ENCODE results near the gene NMNAT3.

Gene NMNAT3

DNA sequence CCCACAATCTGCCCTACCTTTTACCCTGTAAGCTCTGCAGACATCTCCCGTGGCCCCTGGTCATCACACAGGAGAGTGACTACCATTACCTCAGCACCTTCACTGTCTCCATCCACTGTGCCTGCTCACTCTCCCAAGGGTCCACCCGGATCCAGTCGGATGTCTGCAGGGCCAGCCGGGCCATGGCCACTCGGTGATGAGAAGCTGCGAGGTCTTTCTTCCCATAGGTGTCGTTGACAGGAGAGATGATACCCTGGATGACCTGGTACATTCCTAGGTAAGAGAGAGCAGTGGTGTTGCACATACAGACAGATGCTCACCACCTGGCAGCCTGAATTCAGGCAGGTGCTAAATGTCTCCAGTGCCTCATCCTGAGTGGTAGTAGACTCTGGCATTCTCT is 99.0 kb downstream of the NMNAT3 start:
- DNase-seq (ENCODE audit: low read depth in 2 of 2), result no peak

DNA sequence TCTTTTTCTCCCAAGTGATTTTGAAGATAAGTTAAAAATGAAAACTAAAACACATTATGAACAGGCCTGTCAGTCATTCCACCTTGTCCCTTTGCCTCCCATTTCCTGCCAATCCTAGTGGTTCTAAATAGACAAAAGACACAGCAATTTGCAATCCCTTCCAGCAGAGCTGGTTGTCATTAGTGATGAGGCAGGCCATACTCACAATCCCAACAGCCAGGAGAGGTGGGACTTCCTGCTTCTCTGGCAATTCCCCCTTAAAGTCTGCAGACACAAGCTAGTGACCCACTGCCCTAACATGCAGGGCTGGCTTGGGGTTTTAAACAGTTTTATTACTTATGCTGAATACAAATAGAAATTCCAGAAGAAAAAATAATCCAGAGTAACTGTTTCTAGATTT is 99.9 kb downstream of the NMNAT3 start:
- no peak for DNase-seq (ENCODE audit: low read depth in 2 of 2)

DNA sequence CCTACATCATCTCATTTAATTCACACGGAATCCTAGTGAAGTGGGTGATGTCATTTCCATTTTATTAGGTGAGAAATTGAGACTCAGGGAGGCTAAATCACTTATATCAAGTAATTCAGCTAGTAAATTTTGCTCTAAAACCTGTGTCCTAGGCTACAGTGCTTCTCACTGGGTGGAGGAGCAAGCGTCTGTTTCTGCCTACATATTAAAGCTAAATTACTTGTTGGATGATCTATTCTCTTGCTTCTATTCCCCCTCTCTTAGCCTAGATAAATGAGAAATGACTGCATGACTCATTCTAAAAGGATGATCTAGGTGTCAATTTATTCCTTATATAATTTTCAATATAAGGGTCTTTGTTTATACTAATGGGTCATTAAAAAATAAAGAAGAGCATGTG is 100.4 kb downstream of the NMNAT3 start:
- no peak for DNase-seq (ENCODE audit: low read depth in 2 of 2)

DNA sequence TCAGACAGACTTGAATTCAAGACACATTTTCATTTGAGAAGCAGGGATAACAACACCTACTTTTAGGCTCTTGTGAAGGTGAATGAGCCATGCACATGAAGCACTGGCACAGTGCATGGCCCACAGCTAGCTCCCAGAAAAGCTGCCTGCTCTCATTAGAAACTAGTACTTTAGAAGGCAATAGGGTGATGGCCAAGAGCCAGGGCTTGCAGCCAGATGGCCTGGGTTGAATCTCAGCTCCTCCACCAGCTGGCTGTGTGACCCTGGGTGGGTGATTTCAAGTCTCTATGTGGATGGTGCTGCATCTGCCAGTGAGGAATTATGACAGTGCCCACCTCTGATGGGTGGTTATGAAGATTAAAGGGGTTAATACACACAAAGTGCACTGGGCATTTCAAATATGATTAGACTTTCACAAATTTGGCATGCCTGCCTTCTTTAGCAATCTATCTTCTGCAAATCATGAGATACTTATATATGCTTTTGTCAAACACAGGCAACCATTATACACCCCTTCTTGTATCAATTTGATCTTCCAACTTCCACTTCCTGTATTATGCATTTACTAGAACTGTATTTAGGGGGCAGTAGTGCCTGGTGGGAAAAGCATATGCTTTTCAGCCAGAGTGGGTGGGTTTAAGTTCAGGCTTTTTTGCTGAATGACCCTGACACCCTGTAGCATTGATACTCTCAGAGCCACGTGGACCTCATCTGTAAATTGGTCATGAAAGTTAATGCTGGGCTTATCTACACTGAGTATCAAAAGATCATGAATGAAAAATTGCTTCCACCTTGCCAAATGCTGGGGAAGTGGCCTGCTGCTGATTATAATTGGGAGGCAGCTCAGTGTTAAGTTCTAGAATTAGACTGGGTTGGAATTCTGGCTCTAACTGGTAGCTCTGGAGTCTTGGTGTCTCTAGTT is 103.5 kb downstream of the NMNAT3 start:
- DNase-seq (ENCODE audit: low read depth in 2 of 2), result no peak

DNA sequence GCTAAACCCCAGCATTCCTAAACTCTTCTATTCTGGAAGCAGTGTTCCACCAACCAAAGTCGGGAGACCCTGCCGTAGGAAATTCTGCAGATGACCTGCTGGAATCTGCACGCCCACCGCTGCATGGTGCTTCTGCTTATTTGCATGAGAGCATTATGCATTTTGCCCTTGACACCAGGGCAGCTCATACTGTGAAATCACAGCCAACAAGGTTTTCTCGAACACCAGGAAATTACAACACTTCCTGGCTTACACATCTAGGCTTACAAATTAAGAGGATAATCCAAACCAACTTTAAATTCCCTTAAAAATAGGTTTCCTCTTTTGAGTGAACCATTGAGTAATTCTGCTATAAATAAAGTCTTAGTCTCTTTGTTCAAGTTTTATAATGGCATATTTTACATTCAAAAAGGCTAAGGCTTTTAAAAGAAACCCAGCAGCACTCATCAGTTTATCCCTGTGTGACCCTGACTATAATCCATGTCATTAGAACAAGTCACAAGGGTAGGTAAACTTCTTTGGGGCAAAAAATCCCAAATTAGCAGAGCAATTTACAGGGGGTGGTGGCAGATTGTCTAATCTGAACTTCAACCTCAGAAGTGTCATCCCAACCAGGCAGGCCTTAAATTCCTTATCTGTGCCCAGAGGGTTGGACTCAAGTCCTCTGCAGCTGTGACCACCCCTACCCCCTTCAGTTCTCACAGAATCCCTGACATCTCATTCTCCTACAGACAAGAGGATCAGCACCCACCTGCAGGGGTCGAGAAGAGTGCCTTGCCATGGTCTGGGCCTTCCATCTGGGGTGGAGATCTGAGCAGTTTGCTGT is 104.7 kb downstream of the NMNAT3 start:
- DNase-seq (ENCODE audit: low read depth in 2 of 2), result no peak

DNA sequence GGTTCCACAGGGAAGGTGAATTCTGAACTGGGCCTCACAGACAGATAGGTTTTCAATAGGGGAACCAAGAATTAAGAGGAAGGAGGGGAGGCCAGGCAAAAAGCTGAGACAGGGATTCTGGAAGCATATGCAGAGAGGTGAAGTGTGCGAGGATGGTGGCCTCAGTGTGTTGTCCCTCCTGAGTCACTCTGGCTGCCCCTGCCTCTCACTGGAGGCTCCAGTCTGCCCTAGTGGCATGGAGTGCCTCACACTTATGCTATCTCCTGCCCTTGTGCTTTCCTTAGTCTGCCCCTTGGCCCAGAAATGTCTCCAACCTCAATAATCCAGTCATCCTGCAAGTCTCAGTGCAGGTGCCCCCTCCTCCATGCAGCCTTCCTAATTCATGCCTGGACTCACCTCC is 106.1 kb downstream of the NMNAT3 start:
- no peak for DNase-seq (ENCODE audit: low read depth in 2 of 2)

DNA sequence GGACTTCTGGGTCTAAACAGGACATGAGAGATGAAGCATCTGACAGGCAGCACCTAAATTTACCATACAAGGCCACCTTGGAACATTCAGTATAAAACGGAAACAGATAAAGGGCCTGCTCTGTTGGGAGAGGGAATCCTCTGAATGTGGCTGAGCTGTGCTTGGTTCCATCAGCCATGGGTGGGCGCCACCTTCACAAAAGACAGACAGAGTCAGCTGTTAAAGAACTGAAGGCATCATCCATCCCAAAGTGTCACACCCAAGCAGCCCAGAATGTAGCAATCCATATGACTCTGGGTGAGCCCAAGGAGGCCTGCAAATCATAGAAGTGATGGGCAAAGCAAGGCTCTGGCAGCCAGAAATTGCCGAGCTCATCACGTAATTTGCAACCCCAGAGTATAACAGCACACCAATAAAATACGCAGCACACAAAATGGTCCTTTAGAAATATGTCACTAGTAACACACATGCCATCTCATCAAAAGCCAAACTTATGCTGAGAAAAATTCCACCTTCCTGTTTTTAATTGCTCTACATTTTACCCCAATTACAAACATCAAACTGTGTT is 113.4 kb downstream of the NMNAT3 start:
- DNase-seq (ENCODE audit: low read depth in 2 of 2), result no peak

DNA sequence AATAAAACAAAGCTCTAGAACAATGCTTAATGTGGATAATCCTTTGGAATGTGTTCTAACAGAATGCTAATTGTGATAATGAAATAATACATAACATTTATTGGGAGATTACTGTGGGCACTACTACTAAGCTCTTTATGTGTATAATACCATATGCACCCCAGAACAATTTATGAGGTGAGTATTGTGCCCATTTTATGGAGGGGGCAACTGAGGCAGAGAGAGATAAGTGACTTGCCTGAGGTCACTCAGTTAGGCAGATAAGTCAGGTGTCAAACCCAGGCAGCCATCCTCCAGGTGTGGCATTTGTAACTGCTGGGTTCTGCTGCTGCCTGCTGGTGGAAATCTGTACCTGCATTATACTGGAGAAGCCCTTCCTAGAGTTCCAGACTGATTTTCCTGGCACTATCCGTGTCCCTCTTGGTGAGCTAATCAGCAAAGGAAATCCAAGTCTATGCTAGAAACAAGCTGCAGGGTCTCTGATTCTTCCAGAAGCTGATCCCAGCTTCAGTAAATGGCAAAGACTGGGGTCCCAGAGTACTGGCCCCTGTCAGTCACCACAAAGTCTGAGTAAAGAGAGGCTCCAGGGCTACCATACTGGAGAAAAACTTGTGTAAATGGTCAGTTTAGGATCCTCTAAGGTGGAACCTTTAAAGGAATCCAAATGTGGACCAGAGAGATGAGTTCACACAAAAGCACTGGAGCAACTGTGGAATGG is 115.7 kb downstream of the NMNAT3 start:
- DNase-seq (ENCODE audit: low read depth in 2 of 2), result no peak

DNA sequence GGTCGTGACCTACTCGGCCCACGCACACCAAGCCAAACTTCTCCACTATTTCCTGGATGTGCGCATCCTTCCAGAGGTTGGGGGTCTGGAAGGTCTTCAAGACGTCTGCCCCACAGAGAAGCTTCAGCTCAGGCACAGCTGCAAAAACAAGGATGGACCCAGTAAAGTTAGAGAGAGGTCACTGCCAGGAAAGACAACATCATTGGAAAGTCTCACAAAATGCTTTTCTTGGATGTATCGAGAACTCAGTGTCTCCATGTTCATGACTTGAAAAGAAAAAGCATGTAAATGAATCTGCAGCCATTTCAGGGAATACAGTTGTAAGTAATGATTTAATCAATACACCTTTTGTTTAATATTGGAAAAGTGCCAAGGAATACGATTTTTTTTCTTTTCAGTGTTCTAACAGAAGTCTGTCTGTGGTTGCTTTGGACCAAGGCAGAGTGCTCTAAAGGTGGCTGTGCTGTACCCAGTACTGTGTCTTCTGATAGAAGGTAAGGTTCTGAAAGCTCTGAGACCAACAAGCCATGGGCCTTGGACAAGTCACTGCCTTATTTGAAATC is 116.4 kb downstream of the NMNAT3 start:
- DNase-seq (ENCODE audit: low read depth in 2 of 2), result no peak

DNA sequence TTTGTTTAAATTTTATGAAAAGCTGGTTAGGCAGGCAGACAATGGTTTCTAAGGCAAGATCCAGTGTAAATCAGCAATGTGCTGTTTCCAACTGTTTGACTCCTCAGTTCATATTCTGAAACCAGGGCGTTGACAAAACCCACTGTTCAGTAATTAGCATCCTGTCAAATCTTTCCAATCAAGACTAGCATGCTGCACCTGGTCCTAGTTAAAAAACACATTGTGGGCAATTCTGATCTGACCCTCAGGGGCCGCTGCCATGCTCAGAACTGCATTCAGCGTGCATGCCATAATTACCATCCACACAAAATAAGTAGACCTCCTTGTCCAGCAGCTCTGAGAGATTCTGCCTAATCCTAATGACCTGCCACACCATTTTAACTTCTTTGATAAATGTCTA is 117.4 kb downstream of the NMNAT3 start:
- DNase-seq (ENCODE audit: low read depth in 2 of 2), result no peak

DNA sequence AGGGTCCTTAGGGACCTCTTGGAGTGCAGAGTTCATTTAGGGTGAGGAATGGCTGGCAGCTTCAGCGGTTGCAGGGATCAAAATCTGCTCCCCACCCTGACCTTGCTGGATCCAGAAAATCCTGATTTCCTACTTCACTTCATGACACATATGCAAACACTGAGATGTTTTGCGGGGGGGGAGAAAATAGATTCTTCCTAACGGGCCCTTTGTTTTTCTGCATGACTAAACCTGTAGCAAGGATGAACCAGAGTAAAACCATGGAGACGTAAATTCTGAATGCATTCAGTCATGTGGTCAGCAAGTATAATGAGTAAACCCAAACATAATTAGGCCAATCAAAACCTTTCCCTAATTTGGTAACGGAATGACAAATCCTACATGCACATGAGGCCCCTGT is 118.2 kb downstream of the NMNAT3 start:
- no peak for DNase-seq (ENCODE audit: low read depth in 2 of 2)

DNA sequence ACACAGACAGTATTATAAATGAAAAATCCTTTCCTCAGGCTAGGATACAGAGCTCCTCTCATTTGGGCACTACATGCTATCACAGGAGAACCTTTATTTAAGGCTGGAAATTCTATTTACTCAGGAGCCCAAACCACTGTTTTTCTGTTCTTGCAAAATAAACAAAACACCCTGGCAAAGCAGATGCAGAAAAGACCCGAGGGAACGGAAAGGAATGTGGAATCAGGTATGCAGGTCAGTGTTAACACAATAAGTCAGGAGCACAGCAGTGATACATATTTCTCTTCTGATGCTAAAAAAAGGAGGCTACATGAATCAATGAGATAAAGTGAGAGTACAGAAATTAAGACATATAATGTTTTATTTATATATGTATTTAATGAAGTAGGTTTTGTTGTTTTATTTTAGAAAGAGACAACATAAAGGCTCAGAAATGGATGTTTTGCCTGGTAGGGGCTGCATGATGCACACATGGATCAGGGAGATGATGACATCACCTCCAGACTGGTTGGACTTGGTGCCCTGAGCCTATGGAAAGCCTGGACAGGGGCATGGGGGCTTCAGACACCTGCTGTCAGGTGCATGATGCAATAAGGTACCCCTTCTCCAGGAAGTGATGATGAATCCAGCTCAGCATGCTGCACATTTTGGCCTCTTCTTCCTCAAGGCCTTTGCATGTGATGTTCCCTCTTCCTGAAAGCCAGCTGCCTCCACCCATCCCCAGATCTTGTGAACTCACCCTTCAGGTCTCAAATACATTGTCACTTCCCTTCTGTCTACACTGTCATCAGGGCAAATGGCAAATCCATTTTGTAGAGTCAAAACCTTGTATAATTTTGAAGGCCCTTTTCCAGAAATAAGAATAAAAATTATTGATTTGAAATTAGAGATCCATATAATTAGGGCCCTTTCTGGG is 119.2 kb downstream of the NMNAT3 start:
- DNase-seq (ENCODE audit: low read depth in 2 of 2), result no peak

DNA sequence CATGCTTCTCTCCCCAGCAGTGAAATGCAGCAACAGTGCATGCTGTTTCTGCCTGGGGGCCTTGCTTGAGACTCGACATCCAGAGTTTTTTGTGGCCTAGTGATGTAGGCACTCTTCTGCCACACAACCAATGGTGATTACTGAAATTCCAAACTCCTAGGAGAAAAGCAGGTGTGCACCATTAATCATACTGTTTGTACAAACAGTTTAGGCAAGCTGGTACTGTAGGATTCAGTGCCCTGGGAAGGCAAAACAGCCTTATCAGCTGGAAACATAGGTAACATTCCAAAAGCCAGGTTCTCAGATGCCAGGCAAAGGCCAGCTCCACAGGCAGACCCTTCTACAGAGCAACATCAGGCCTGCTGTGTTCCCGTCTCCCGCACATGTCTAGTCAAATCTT is 120.7 kb downstream of the NMNAT3 start:
- DNase-seq (ENCODE audit: low read depth in 2 of 2), result no peak

DNA sequence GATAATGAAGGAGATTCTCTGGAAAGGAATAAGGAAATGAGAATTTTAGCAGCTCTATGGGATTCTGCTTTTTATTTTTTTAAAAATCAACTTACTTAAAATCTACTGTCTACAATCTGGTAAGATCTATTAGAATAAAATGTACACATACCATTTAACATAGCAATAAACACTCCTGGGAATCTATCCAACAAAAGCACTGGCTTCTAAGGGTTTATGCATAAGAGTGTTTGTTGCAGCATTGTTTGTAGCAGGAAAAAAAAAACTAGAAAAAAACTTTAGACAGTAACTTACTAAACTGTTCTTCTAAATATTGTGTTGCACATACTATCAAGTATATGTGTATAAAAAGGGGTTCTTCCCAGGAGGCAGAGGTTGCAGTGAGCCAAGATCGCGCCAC is 122.5 kb downstream of the NMNAT3 start:
- no peak for DNase-seq (ENCODE audit: low read depth in 2 of 2)

DNA sequence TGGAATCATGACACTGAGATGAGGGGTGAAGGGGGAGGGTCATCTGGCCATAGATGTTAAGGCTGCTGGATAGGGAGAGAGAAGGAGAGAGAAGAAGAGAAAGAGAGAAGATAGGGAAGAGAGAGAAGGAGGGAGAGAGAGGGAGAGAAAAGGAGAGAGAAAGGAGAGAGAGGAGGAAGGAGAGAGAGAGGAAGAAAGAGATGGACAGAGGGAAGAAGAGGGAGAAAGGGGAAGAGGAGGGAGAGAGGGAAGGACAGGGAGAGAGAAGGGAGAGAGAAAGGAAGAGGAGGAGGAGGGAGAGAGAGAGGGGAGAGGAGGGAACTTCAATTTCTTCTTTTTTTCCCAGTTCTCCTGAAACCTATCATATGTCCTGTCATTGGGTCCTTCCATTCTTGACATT is 123.1 kb downstream of the NMNAT3 start:
- no peak for DNase-seq (ENCODE audit: low read depth in 2 of 2)

DNA sequence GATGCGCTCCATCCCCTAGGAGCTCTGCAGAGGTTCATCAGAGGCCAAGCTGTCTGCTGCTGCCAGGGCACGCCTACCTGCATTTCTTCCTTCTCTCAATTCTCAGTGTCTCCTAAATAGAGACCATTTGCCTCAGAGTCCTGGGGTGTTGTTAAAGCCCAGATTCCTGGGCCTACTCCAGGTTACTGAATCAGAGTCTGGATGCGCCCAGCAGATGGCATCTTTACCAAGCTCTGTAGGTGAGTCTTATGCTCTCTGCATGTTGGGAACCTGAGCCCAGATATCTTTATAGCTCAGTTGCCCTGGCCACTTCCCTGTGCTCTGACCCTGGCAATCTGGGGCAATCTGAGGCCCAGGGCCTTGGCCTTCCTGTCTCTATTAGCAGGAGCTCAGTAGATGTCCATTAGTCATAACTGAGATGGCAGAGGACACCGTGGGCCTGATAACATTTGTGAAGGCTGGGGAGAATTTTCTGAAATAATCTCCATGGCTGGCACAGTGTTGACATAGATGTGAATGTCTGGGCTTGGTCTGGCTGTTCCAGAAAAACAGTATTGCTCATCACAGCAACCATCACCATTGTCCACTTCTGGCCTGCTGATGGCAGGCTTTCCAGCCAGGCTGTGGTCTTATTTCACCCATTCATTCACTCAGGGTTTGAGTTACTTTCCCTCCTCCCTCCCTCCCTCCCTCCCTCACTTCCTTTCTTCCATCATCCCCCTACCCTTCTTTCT is 125.0 kb downstream of the NMNAT3 start:
- no peak for DNase-seq (ENCODE audit: low read depth in 2 of 2)

DNA sequence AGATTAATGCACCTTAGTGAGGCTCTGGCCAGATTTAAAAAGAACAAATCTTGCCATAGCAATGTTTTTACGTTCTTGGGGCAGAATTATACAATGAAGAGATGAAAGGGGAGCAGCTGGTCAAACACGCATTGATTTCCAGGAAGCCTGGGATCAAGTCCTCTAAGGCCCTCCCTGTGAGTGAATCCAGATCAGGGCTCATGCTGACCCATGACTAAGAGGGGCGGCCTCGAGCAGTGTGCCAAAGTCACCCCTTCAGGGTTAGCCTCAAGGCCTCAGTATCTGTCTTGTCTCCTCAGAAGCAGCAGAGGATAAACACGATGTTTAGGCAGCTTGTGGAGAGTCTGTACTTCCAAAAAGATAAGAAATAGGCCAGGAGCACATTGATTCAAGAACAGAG is 129.0 kb downstream of the NMNAT3 start:
- DNase-seq (ENCODE audit: low read depth in 2 of 2), result no peak

DNA sequence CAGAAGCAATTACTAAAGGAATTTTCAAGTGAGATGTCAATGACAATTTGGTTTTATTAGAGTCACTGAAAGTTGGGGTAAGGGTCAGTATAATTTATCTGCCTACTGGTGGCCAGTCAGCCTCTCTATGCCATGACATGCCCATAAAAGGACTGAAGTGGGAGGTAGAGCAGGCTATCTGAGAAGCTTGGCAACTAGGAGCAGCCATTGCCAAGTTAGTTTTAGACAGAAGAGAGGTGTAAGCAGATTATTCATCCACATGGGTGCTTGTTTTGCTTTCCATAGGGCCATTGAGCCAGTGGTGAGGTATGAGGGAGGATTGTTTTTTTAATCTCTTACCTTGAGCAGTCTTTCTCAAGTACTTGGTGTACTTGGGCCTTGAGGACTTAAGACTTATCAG is 130.1 kb downstream of the NMNAT3 start:
- no peak for DNase-seq (ENCODE audit: low read depth in 2 of 2)

DNA sequence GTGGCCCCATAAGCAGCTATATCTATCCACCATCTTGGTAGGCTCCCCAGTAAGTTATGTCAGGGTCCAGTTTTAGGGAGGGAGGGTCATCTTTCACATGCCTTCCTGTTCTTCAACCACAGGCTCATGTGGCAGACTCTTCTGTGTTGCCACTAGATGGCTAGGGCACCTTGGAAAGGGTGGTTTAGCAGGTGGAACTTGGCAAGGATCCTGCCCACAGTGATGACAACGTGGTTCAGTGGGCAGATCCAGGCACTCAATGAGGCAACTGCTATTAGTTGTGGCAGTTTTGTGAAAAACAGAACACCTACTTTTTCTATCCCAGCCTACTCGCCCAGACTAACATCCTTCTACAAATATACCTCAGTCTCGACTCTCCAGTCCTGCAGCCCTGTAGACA is 131.0 kb downstream of the NMNAT3 start:
- no peak for DNase-seq (ENCODE audit: low read depth in 2 of 2)

Measured in stimulated activated CD4-positive, alpha-beta T cell treated with anti-CD3 and anti-CD28 coated beads, Interleukin-1b, Interleukin-23, amount 100 ng/mL, for 4 hours (primary cell).